Neural cell (in vitro differentiated cells): ENCODE results near the gene MYO7A.

Source experiments
- EZH2 ChIP-seq: fragments of 200-600, 300-800 bp; shearing (Covaris generic), sonication (generic); IDR thresholded peaks from 2 replicates; pipeline ENCODE4 v1.6.1; 2014; ENCODE audit warnings: antibody characterized with exemption, low read length, borderline replicate concordance, mild to moderate bottlenecking; ENCODE audit not compliant: insufficient read depth, poor library complexity, severe bottlenecking
- MXI1 ChIP-seq: fragments of 450-650 bp; conservative IDR thresholded peaks from 2 replicates; pipeline ENCODE4 v1.6.1; 2014; ENCODE audit warnings: antibody characterized with exemption, mild to moderate bottlenecking; ENCODE audit not compliant: poor library complexity, severe bottlenecking
- POLR2AphosphoS5 ChIP-seq: IDR thresholded peaks from 2 replicates; pipeline ENCODE4 v1.6.1; 2012
- RAD21 ChIP-seq: fragments of 450-650 bp; conservative IDR thresholded peaks from 2 replicates; pipeline ENCODE4 v1.6.1; 2014; ENCODE audit warnings: antibody characterized with exemption, mild to moderate bottlenecking, moderate library complexity
- TAF1 ChIP-seq: IDR thresholded peaks from 2 replicates; pipeline ENCODE4 v1.6.1; 2012; ENCODE audit warnings: low read depth
- TF ChIP-seq, protein P1 (sequence below): fragments of 450-650 bp; IDR thresholded peaks from 2 replicates; pipeline ENCODE4 v1.5.1; 2014; ENCODE audit warnings: antibody characterized with exemption, mild to moderate bottlenecking, moderate library complexity; ENCODE audit not compliant: poor library complexity, severe bottlenecking

DNA sequence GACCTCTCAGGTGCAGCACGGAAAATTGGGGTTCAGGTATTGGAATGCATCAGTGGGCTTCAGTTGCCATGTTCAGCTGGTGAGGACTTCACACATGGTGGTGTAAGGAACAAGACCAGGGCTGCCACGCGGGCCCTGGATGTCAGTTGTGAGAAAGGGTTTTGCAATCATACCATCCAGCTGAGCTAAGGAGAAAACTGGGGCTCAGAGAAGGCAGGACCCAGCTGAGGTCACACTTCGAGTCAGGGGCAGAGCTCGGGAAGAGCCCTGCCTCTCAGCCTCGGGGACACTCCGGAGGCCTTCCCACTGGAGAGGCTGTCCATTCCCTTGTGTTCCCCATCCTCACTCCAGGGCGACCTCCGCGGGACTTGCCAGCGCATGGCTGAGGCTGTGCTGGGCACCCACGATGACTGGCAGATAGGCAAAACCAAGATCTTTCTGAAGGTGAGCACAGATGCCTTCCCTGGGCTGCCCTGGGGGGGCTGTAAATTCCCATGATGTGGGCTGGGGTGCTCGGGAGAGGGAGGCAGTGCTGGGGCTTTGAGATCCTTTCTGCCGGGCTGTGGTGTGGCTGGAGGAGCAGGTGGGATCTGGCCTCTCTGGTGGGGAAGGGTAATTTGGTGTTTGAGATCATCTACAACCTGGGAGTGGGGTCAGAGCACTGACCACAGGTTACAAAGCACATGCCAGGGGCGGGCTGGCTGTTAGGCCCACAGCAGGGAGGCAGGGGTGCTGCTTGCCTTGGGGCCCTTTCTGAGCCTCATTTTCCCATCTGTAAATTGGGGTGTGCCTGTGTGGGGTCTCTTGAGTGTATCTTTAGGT lies 47.2 kb downstream of the MYO7A start:
- TF ChIP-seq, protein P1, sequence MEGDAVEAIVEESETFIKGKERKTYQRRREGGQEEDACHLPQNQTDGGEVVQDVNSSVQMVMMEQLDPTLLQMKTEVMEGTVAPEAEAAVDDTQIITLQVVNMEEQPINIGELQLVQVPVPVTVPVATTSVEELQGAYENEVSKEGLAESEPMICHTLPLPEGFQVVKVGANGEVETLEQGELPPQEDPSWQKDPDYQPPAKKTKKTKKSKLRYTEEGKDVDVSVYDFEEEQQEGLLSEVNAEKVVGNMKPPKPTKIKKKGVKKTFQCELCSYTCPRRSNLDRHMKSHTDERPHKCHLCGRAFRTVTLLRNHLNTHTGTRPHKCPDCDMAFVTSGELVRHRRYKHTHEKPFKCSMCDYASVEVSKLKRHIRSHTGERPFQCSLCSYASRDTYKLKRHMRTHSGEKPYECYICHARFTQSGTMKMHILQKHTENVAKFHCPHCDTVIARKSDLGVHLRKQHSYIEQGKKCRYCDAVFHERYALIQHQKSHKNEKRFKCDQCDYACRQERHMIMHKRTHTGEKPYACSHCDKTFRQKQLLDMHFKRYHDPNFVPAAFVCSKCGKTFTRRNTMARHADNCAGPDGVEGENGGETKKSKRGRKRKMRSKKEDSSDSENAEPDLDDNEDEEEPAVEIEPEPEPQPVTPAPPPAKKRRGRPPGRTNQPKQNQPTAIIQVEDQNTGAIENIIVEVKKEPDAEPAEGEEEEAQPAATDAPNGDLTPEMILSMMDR, result no peak
- no peak for TF ChIP-seq RAD21
- no peak for TF ChIP-seq POLR2AphosphoS5
- TF ChIP-seq TAF1, result no peak
- TF ChIP-seq MXI1, result no peak
- TF ChIP-seq EZH2, result no peak
